Keratinocyte (primary cell): ENCODE results near the gene ABCC8. TPM values are rescaled to one million over a fixed set of nuclear protein-coding genes. Genes with fewer than 3 reads are reported as not detected.

Experiments used
- DNase-seq: peaks from one replicate; pipeline ENCODE4 v3.0.0-alpha.2; 2011; ENCODE audit warnings: low read depth, missing footprints, low spot score
- FAIRE-seq: peaks from 2 replicates; lab custom pipeline; 2011; peaks lifted over from hg19 to GRCh38; lab: Jason Lieb, UNC
- H2AFZ ChIP-seq: 2 replicates; pipeline ENCODE4 v1.6.0; 2012; ENCODE audit warnings: low read length, control low read depth, inconsistent platforms; ENCODE audit not compliant: control insufficient read depth
- H3K27ac ChIP-seq: 2 replicates; pipeline ENCODE4 v1.5.1; 2011; ENCODE audit warnings: low read length; ENCODE audit not compliant: control insufficient read depth, insufficient read depth
- H3K27me3 ChIP-seq: 3 replicates; pipeline ENCODE4 v1.6.0; 2011; ENCODE audit warnings: low read length; ENCODE audit not compliant: control insufficient read depth, insufficient read depth; ENCODE audit errors: extremely low read depth
- H3K36me3 ChIP-seq, 2 experiments: 2 replicates in 1 of 2; 3 replicates in 1 of 2; pipeline ENCODE4 v1.5.1; 2011; ENCODE audit warnings: low read length in 2 of 2, mild to moderate bottlenecking in 1 of 2; ENCODE audit not compliant: control insufficient read depth in 2 of 2, insufficient read depth in 2 of 2; ENCODE audit errors: extremely low read depth in 1 of 2
- H3K4me1 ChIP-seq: 3 replicates; pipeline ENCODE4 v1.5.1; 2011; ENCODE audit warnings: low read length; ENCODE audit not compliant: control insufficient read depth, insufficient read depth; ENCODE audit errors: extremely low read depth
- H3K4me2 ChIP-seq: 3 replicates; pipeline ENCODE4 v1.6.0; 2011; ENCODE audit warnings: low read depth, low read length; ENCODE audit not compliant: control insufficient read depth, insufficient read depth; ENCODE audit errors: extremely low read depth
- H3K4me3 ChIP-seq, 3 experiments: fragments of 200-600 bp in 1 of 3; sonication (generic) in 1 of 3; 2 replicates in 2 of 3; 3 replicates in 1 of 3; pipeline ENCODE4 v1.5.1; 2011 to 2016; ENCODE audit warnings: low read length in 3 of 3, mild to moderate bottlenecking in 3 of 3, control low read depth in 2 of 3, inconsistent platforms in 1 of 3, low read depth in 1 of 3, mixed read lengths in 1 of 3, mixed run types in 1 of 3, moderate library complexity in 1 of 3; ENCODE audit not compliant: control insufficient read depth in 2 of 3, insufficient read depth in 2 of 3; ENCODE audit errors: extremely low read depth in 1 of 3
- H3K79me2 ChIP-seq: 2 replicates; pipeline ENCODE4 v1.6.0; 2012; ENCODE audit warnings: low read length; ENCODE audit not compliant: control insufficient read depth, insufficient read depth
- H3K9ac ChIP-seq: 3 replicates; pipeline ENCODE4 v1.6.0; 2011; ENCODE audit warnings: low read length; ENCODE audit not compliant: control insufficient read depth, insufficient read depth; ENCODE audit errors: extremely low read depth
- H3K9me1 ChIP-seq: 3 replicates; pipeline ENCODE4 v1.6.0; 2011; ENCODE audit warnings: low read length; ENCODE audit not compliant: control insufficient read depth, insufficient read depth; ENCODE audit errors: extremely low read depth
- H3K9me3 ChIP-seq: 2 replicates; pipeline ENCODE4 v1.5.1; 2012; ENCODE audit warnings: low read depth, low read length; ENCODE audit not compliant: control insufficient read depth
- H4K20me1 ChIP-seq: 3 replicates; pipeline ENCODE4 v1.6.0; 2011; ENCODE audit warnings: low read length; ENCODE audit not compliant: control insufficient read depth, insufficient read depth; ENCODE audit errors: extremely low read depth
- EZH2 ChIP-seq: IDR thresholded peaks from one replicate; pipeline ENCODE4 v1.6.1; 2012; ENCODE audit warnings: inconsistent platforms, mild to moderate bottlenecking, low read length, moderate library complexity
- dilution Hi-C: fragments of 300-500 bp; cut with MboI; formaldehyde crosslinking; loops from one replicate; pipeline ENCODE4 v1.7.0; 2020; ENCODE audit warnings: low sequenced_read_pairs; ENCODE audit not compliant: extremely low pct_ligation_motif_present
- polyA plus RNA-seq, 5 experiments: library from polyadenylated mRNA; depleted of rRNA in 3 of 5; stranded (reverse) in 3 of 5; stranded (forward) in 1 of 5; unstranded in 1 of 5; fragments of >200 nt; gene quantifications; 1 replicate in 1 of 5; 2 replicates in 3 of 5; 3 replicates in 1 of 5; pipeline versions ENCODE4 v1.2.1 to v1.2.3, GENCODE V29; 2011 to 2012; ENCODE audit warnings: missing spikeins in 2 of 5, low read depth in 1 of 5, low replicate concordance in 1 of 5
- TF ChIP-seq, protein P1 (sequence below), 3 experiments: IDR thresholded peaks in 1 of 3; conservative IDR thresholded peaks in 1 of 3; optimal IDR thresholded peaks in 1 of 3; 2 replicates in 2 of 3; 3 replicates in 1 of 3; pipeline versions ENCODE3 to v1.5.1; 2011; ENCODE audit warnings: low read length in 3 of 3, mild to moderate bottlenecking in 3 of 3, moderate library complexity in 2 of 3, control low read depth in 1 of 3, inconsistent platforms in 1 of 3; ENCODE audit not compliant: insufficient read depth in 2 of 3; ENCODE audit errors: extremely low read depth in 1 of 3

ABCC8 gene
- polyA plus RNA-seq, 1 donor (not counting 4 experiments of a cell fraction or from before 2014, with no cell fraction given): not detected

DNA sequence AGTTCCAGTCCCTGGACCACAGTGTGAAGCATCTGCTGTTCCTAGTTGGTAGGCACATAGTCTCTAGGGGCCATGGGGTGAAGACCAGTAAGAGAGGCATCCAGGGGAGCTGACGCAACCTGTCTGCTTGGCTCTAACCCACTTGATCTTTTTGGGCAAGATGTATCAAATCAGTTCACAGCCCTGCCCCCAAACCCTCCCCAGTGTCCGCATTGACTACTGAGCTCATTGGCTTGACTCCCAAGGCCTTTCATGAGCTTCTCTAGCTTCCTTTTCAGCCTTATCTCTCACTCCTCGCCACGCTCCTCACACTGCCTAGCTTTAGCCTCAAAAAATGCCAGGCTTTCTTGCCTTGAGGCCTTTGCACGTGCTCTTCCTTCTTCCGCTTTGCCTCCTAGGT is 29.7 kb upstream of the ABCC8 start:
- H3K79me2 ChIP-seq: no peaks in the 10 kb centered on the region
- peaks cover 9% of the 10 kb centered on the region for H3K27me3 ChIP-seq
- no peak overlapping the region for H3K9ac ChIP-seq
- H3K36me3 ChIP-seq: no peaks in the 10 kb centered on the region
- H3K4me3 ChIP-seq: no peak overlapping the region
- no peaks in the 10 kb centered on the region for H3K4me1 ChIP-seq
- dilution Hi-C loops: no loop called here
- H2AFZ ChIP-seq: no peak overlapping the region
- no peak overlapping the region for H3K4me2 ChIP-seq
- no peak for TF ChIP-seq EZH2
- TF ChIP-seq, protein P1, sequence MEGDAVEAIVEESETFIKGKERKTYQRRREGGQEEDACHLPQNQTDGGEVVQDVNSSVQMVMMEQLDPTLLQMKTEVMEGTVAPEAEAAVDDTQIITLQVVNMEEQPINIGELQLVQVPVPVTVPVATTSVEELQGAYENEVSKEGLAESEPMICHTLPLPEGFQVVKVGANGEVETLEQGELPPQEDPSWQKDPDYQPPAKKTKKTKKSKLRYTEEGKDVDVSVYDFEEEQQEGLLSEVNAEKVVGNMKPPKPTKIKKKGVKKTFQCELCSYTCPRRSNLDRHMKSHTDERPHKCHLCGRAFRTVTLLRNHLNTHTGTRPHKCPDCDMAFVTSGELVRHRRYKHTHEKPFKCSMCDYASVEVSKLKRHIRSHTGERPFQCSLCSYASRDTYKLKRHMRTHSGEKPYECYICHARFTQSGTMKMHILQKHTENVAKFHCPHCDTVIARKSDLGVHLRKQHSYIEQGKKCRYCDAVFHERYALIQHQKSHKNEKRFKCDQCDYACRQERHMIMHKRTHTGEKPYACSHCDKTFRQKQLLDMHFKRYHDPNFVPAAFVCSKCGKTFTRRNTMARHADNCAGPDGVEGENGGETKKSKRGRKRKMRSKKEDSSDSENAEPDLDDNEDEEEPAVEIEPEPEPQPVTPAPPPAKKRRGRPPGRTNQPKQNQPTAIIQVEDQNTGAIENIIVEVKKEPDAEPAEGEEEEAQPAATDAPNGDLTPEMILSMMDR (optimal IDR thresholded peaks at IDR 0.05 in 1 of 3, IDR thresholded peaks at IDR 0.05 in 1 of 3, conservative IDR thresholded peaks at IDR 0.05 in 1 of 3; ENCODE audit: extremely low read depth in 1 of 3, insufficient read depth in 2 of 3, low read length in 3 of 3): no peak
- FAIRE-seq (no peak), DNase-seq (no peak)
- no peaks in the 10 kb centered on the region for H4K20me1 ChIP-seq
- no peak overlapping the region for H3K27ac ChIP-seq
- no peaks in the 10 kb centered on the region for H3K9me1 ChIP-seq
- H3K9me3 ChIP-seq: no peaks in the 10 kb centered on the region

DNA sequence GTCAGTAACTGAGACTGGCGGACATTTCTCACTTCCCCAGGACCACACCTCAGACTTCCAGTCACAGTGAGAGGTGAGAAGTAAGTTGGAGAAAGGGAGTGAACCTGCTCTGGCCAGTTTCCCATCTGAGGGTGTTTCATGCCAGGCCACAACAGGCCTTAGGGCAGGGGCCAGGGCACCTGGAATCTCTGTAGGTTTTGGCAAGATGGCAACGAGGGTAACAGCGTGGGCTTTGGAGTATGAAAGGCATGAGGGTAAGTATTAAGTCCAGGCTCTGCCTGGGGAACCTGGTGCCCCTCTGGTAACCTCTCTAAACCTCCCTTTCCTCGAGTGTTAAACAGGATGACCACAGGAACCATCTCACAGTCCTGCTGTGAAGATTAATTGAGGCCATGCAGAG is 28.5 kb upstream of the ABCC8 start:
- H3K4me2 ChIP-seq: no peak overlapping the region
- no peak for DNase-seq
- no peak overlapping the region for H2AFZ ChIP-seq
- no peaks in the 10 kb centered on the region for H3K79me2 ChIP-seq
- no peak for TF ChIP-seq EZH2
- TF ChIP-seq, protein P1 (optimal IDR thresholded peaks at IDR 0.05 in 1 of 3, IDR thresholded peaks at IDR 0.05 in 1 of 3, conservative IDR thresholded peaks at IDR 0.05 in 1 of 3; ENCODE audit: extremely low read depth in 1 of 3, insufficient read depth in 2 of 3, low read length in 3 of 3): no peak
- dilution Hi-C loops: no loop called here
- no peak overlapping the region for H3K9ac ChIP-seq
- peaks cover 12% of the 10 kb centered on the region for H3K27me3 ChIP-seq
- H3K9me1 ChIP-seq: no peaks in the 10 kb centered on the region
- H3K4me1 ChIP-seq: no peaks in the 10 kb centered on the region
- no peaks in the 10 kb centered on the region for H3K9me3 ChIP-seq
- no peaks in the 10 kb centered on the region for H3K36me3 ChIP-seq
- H4K20me1 ChIP-seq: no peaks in the 10 kb centered on the region
- no peak overlapping the region for H3K27ac ChIP-seq
- no peak for FAIRE-seq
- H3K4me3 ChIP-seq: no peak overlapping the region
